Measurements from ENCODE around the gene LBHD2.

Gene LBHD2

GRCh38 chr14:103122947-103123633 lies 39.1 kb downstream of the LBHD2 start, which contains the start of gene TNFAIP2:
TNFAIP2 (plus strand) TSS chr14:103123461; CDS start chr14:103126458, 2,997 bp downstream.
- no peaks in the 10 kb centered on the region for H3K9me2 ChIP-seq (replicated peaks; ENCODE audit: control insufficient read depth, low read length)
- peak within 1 kb of the TSS; percentile 67 for H3K27ac ChIP-seq (ENCODE audit: low read depth, low read length)
- H3K9me3 ChIP-seq (ENCODE audit: control insufficient read depth, insufficient read depth, low read length), result no peaks in the 10 kb centered on the region
- peaks cover 7% of the 10 kb centered on the region for H3K27me3 ChIP-seq (ENCODE audit: control insufficient read depth, low read length)
- H3K36me3 ChIP-seq (ENCODE audit: control insufficient read depth, low read length), result no peaks in the 10 kb centered on the region
- H3K4me3 ChIP-seq (ENCODE audit: low read length), result peak within 1 kb of the TSS; percentile 67
- peaks cover 66% of the 10 kb centered on the region for H3K4me1 ChIP-seq (ENCODE audit: control insufficient read depth, low read length)
- TF ChIP-seq, protein P1, sequence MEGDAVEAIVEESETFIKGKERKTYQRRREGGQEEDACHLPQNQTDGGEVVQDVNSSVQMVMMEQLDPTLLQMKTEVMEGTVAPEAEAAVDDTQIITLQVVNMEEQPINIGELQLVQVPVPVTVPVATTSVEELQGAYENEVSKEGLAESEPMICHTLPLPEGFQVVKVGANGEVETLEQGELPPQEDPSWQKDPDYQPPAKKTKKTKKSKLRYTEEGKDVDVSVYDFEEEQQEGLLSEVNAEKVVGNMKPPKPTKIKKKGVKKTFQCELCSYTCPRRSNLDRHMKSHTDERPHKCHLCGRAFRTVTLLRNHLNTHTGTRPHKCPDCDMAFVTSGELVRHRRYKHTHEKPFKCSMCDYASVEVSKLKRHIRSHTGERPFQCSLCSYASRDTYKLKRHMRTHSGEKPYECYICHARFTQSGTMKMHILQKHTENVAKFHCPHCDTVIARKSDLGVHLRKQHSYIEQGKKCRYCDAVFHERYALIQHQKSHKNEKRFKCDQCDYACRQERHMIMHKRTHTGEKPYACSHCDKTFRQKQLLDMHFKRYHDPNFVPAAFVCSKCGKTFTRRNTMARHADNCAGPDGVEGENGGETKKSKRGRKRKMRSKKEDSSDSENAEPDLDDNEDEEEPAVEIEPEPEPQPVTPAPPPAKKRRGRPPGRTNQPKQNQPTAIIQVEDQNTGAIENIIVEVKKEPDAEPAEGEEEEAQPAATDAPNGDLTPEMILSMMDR (IDR thresholded peaks at IDR 0.05; ENCODE audit: low read depth, low read length, poor library complexity, severe bottlenecking), result no peak
- no peak for TF ChIP-seq EZH2phosphoT487 (IDR thresholded peaks at IDR 0.05; ENCODE audit: borderline replicate concordance, low read length)
- H4K20me1 ChIP-seq (ENCODE audit: control insufficient read depth, insufficient read depth, low read depth, low read length), result 0 out of 2 replicates have a peak, but pooled peaks cover 4% of the 10 kb centered on the region
- H3F3A ChIP-seq (ENCODE audit: control insufficient read depth, insufficient read depth), result peaks cover 27% of the 10 kb centered on the region
- H3K4me2 ChIP-seq (ENCODE audit: low read length), result peak within 1 kb of the TSS; percentile 98
- peaks cover 5% of the 10 kb centered on the region; the same call in 1 of the 2 replicates for H3K79me2 ChIP-seq (ENCODE audit: control insufficient read depth, low read length)

GRCh38 chr14:103123634-103124500 lies 39.9 kb downstream of the LBHD2 start:
- Histone ChIP-seq H3K9me3 (ENCODE audit: control insufficient read depth, insufficient read depth, low read length) (no peaks in the 10 kb centered on the region), H3K4me3 (ENCODE audit: low read length) (peak overlapping the region; percentile 67), H3K36me3 (ENCODE audit: control insufficient read depth, low read length) (no peaks in the 10 kb centered on the region), H3K4me2 (ENCODE audit: low read length) (peak overlapping the region; percentile 98), H3K27me3 (ENCODE audit: control insufficient read depth, low read length) (peaks cover 7% of the 10 kb centered on the region), H4K20me1 (ENCODE audit: control insufficient read depth, insufficient read depth, low read depth, low read length) (0 out of 2 replicates have a peak, but pooled peaks cover 4% of the 10 kb centered on the region), H3K4me1 (ENCODE audit: control insufficient read depth, low read length) (peaks cover 58% of the 10 kb centered on the region), H3F3A (ENCODE audit: control insufficient read depth, insufficient read depth) (peaks cover 27% of the 10 kb centered on the region), H3K27ac (ENCODE audit: low read depth, low read length) (no peak overlapping the region), H3K79me2 (ENCODE audit: control insufficient read depth, low read length) (peaks cover 5% of the 10 kb centered on the region; the same call in 1 of the 2 replicates), H3K9me2 (replicated peaks; ENCODE audit: control insufficient read depth, low read length) (no peaks in the 10 kb centered on the region)
- TF ChIP-seq, protein P1 (IDR thresholded peaks at IDR 0.05; ENCODE audit: low read depth, low read length, poor library complexity, severe bottlenecking), result peak; percentile 76
- TF ChIP-seq EZH2phosphoT487 (IDR thresholded peaks at IDR 0.05; ENCODE audit: borderline replicate concordance, low read length), result no peak

GRCh38 chr14:103124501-103125001 lies 40.5 kb downstream of the LBHD2 start:
- Histone ChIP-seq H3K4me3 (ENCODE audit: low read length) (peak overlapping the region; percentile 67; the same call in 1 of the 2 replicates), H3K9me3 (ENCODE audit: control insufficient read depth, insufficient read depth, low read length) (no peaks in the 10 kb centered on the region), H3K36me3 (ENCODE audit: control insufficient read depth, low read length) (no peaks in the 10 kb centered on the region), H3K4me1 (ENCODE audit: control insufficient read depth, low read length) (peaks cover 51% of the 10 kb centered on the region), H3K4me2 (ENCODE audit: low read length) (peak overlapping the region; percentile 98), H4K20me1 (ENCODE audit: control insufficient read depth, insufficient read depth, low read depth, low read length) (0 out of 2 replicates have a peak, but pooled peaks cover 4% of the 10 kb centered on the region), H3F3A (ENCODE audit: control insufficient read depth, insufficient read depth) (peaks cover 25% of the 10 kb centered on the region), H3K79me2 (ENCODE audit: control insufficient read depth, low read length) (peaks cover 5% of the 10 kb centered on the region; the same call in 1 of the 2 replicates), H3K27me3 (ENCODE audit: control insufficient read depth, low read length) (peaks cover 7% of the 10 kb centered on the region), H3K27ac (ENCODE audit: low read depth, low read length) (no peak overlapping the region), H3K9me2 (replicated peaks; ENCODE audit: control insufficient read depth, low read length) (no peaks in the 10 kb centered on the region)
- TF ChIP-seq, protein P1 (IDR thresholded peaks at IDR 0.05; ENCODE audit: low read depth, low read length, poor library complexity, severe bottlenecking), result no peak
- TF ChIP-seq EZH2phosphoT487 (IDR thresholded peaks at IDR 0.05; ENCODE audit: borderline replicate concordance, low read length), result no peak

All from DOHH2 (cell line).